Neuron (in vitro differentiated cells): ENCODE measurements around the gene ACER3.
"Not testable (repeated sequence)": the region's sequence is repeated elsewhere in the genome, so short reads cannot be mapped to it uniquely, and the experiment has no call there.

ENCODE experiments used
- H2AFZ ChIP-seq: one replicate; pipeline ENCODE4 v1.6.1; 2013; ENCODE audit warnings: low read depth, mild to moderate bottlenecking, inconsistent platforms, low read length, moderate library complexity
- H3K27me3 ChIP-seq: one replicate; pipeline ENCODE4 v1.6.1; 2013; ENCODE audit warnings: low read length; ENCODE audit not compliant: insufficient read depth
- H3K36me3 ChIP-seq: one replicate; pipeline ENCODE4 v1.6.1; 2013; ENCODE audit warnings: low read length; ENCODE audit not compliant: insufficient read depth
- H3K4me1 ChIP-seq: one replicate; pipeline ENCODE4 v1.6.1; 2013; ENCODE audit warnings: low read length; ENCODE audit not compliant: insufficient read depth
- H3K4me3 ChIP-seq: 2 replicates; pipeline ENCODE4 v1.5.1; 2013; ENCODE audit warnings: mild to moderate bottlenecking, low read length, moderate library complexity
- H3K9me3 ChIP-seq: one replicate; pipeline ENCODE4 v1.6.1; 2013; ENCODE audit warnings: low read length

ACER3 gene

DNA sequence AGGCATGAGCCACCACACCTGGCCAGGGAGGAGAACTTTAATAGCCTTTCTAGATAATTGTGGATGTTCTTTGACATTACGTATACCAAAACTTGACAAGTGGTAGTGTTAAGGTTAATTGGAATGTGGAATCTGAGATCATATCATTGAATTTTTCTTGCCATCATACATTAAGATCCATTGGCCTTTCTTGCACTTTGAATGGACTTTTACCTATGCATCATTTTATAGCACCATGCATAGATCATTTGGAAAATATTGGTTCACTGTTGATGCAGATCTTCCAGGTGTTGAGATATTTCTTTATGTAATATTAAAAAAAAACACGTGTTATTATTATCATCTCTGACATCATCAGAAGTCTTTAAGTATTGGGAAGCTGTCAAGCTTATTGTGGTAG is 36.5 kb downstream of the ACER3 start:
- no peak overlapping the region for H2AFZ ChIP-seq
- peaks cover 10% of the 10 kb centered on the region for H3K4me1 ChIP-seq
- peaks cover 2% of the 10 kb centered on the region for H3K9me3 ChIP-seq
- H3K36me3 ChIP-seq: peaks cover 10% of the 10 kb centered on the region
- no peaks in the 10 kb centered on the region for H3K27me3 ChIP-seq
- no peak overlapping the region for H3K4me3 ChIP-seq

DNA sequence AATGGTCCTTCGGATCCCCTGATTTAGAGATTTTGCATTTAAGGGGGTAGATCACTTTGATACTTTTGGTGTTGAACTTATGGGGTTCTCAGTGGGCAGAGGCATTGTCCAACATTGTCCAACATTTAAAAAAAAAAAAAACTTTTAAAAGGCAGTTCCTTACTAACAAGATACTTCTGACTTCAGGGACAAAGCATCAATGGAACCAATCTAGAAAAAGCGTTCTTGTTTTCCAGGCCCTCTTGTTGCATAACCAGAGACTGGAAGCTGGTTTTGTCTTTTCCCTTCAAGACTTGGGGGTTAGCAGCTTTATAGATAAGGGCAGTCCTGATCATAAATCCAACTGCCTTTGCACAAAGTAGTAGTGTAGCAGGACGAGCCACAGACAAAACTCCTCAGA is 40.4 kb downstream of the ACER3 start:
- H2AFZ ChIP-seq: no peak overlapping the region
- no peak overlapping the region for H3K4me3 ChIP-seq
- H3K4me1 ChIP-seq: peaks cover 12% of the 10 kb centered on the region
- H3K9me3 ChIP-seq: peaks cover 5% of the 10 kb centered on the region
- H3K36me3 ChIP-seq: peaks cover 8% of the 10 kb centered on the region
- no peaks in the 10 kb centered on the region for H3K27me3 ChIP-seq

DNA sequence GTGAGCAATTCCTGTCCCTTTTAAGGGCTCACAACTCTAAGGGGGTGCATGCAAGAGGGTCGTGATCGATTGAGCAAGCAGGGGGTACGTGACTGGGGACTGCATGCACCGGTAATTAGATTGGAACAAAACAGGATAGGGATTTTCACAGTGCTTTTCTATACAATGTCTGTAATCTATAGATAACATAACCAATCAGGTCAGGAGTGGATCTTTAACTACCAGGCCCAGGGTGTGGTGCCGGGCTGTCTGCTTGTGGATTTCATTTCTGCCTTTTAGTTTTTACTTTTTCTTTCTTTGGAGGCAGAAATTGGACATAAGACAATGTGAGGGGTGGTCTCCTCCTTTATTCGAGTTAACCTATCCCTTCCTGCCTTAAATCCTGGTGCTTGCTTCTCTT is 40.9 kb downstream of the ACER3 start:
- not testable (repeated sequence) for H3K27me3 ChIP-seq, H3K4me3 ChIP-seq, H3K36me3 ChIP-seq, H2AFZ ChIP-seq, H3K9me3 ChIP-seq
- peaks cover 12% of the 10 kb centered on the region for H3K4me1 ChIP-seq

DNA sequence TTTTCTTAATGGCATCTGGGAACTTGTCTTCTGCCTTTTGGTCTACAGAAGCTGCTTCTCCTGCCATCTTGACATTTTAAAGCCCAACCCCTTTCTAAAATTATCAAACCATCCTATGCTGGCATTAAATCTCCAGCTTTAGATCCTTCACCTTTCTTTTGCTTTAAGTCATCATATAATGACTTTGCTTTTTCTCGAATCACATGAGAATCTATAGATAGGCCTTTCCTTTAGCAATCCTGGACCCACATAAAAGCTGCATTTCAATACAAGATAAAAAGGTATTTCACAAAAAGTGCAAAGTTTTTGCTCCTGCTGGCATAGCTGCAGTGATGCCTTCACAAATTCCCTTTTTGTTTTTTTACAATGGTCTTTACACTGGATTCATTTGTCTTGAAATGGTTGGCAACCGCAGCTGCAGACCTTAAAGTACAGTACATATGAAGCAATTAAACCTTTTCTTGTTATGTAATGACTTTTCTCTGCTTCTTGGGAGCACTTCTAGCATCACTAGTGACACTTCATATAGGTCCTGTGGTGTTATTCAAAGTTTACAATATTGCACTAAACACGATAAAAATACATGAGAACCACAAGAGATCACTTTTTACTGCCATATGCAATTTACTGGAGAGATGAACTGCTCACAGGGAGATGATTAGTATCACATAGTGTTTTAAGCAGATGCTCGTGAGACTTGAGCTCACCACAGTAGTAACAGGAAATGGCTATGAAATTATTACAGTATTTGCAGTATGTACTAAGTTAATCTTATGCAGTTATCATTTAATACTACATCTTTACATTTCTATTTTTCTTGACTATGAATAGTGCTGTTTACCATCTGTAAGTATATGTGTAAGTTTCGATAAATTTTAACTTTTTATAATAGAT is 41.6 kb downstream of the ACER3 start:
- Histone ChIP-seq H3K9me3 (peaks cover 7% of the 10 kb centered on the region), H3K4me3 (no peak overlapping the region), H3K36me3 (peaks cover 8% of the 10 kb centered on the region), H3K27me3 (no peaks in the 10 kb centered on the region), H3K4me1 (peaks cover 12% of the 10 kb centered on the region), H2AFZ (no peak overlapping the region)

DNA sequence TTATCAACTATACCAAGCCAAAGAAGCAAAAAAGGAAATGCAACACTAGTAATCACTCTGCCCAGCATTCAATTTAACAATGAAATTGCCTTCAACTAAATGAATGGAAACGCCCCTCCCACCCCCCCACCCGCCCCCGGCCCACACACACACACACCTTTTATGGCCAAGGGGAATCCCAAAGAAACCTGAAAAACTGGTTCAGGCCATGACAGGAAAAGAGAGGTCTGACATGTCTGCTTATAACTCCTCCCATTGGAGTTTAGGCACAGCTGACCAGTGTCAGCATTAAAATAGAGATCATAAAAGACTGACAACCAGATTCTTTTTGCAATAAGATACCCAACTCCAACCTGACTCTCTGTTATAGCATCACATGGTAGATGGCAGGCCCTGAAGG is 42.6 kb downstream of the ACER3 start:
- H3K27me3 ChIP-seq: no peaks in the 10 kb centered on the region
- H3K4me1 ChIP-seq: peaks cover 12% of the 10 kb centered on the region
- H2AFZ ChIP-seq: no peak overlapping the region
- H3K4me3 ChIP-seq: no peak overlapping the region
- H3K36me3 ChIP-seq: peaks cover 8% of the 10 kb centered on the region
- H3K9me3 ChIP-seq: peaks cover 7% of the 10 kb centered on the region

DNA sequence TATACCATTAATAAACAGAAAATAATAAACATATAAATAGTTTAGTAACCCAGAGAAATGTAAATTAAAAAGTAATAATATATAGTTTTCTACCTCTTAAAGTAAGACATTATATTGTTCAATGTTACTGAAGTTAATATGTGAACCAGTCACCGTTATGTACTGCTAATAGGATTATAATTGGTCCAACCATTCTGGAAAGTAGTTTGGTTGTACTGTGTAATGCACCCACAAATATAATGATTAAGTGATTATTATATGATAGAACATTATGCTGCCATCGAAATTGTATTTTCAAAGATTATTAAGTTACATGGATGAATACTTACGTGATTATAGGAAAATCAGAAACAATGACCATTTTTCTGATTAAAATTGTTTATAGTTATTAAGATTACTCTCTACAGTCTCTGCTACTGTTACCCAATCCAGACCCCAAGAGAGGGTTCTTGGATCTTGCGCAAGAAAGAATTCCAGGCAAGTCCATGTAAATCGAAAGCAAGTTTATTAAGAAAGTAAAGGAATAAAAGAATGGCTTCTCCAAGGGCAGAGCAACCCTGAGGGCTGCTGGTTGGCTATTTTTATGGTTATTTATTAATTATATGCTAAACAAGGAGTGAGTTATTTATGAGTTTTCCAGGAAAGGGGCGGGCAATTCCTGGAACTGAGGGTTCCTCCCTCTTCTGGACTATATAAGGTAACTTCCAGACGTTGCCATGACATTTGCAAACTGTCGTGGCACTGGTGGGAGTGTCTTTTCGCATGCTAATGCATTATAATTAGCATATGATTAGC is 50.1 kb downstream of the ACER3 start:
- Histone ChIP-seq H3K36me3 (no peaks in the 10 kb centered on the region), H3K4me1 (peaks cover 25% of the 10 kb centered on the region), H2AFZ (no peak overlapping the region), H3K27me3 (no peaks in the 10 kb centered on the region), H3K9me3 (peaks cover 7% of the 10 kb centered on the region), H3K4me3 (no peak overlapping the region)

DNA sequence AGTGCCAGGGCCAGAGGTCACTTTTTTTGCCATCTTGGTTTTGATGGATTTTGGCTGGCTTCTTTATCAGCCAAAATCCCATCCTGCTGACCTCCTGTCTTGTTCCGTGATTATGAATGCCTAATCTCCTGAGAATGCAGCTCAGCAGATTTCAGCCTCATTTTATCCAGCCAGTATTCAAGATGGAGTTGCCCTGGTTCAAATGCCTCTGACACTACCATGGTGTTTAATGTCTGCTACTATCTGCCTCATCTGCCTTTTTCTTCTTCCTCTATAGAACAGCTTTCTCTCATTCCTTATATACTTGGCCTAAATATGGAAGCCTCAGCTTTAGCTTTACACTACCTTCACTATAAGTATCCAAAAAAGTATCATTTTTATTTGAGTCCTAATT is 50.7 kb downstream of the ACER3 start:
- H3K4me1 ChIP-seq: peaks cover 25% of the 10 kb centered on the region
- H3K4me3 ChIP-seq: no peak overlapping the region
- peaks cover under 1% of the 10 kb centered on the region for H3K9me3 ChIP-seq
- no peak overlapping the region for H2AFZ ChIP-seq
- H3K36me3 ChIP-seq: no peaks in the 10 kb centered on the region
- no peaks in the 10 kb centered on the region for H3K27me3 ChIP-seq

DNA sequence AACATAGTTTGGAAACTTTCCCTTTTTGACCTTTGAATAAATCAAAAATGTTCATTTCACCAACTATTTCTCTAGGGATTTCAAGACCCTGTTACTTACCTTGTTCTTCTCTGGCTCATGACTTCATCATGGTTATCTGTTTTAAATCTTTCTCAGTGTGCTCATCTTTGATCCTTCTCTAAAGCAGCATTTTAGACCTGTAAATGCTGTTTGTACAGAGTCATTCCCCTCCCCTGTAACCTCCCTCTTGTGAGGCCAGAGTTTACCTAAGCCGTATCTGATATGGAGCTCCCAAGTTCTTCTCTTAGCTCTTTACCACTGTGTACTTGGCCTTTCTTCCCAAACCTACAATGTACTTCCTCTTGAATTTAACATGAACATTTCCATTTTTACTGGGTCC is 56.0 kb downstream of the ACER3 start:
- no peak overlapping the region for H2AFZ ChIP-seq
- H3K4me1 ChIP-seq: peaks cover 28% of the 10 kb centered on the region
- no peaks in the 10 kb centered on the region for H3K9me3 ChIP-seq
- no peaks in the 10 kb centered on the region for H3K36me3 ChIP-seq
- H3K27me3 ChIP-seq: no peaks in the 10 kb centered on the region
- no peak overlapping the region for H3K4me3 ChIP-seq

DNA sequence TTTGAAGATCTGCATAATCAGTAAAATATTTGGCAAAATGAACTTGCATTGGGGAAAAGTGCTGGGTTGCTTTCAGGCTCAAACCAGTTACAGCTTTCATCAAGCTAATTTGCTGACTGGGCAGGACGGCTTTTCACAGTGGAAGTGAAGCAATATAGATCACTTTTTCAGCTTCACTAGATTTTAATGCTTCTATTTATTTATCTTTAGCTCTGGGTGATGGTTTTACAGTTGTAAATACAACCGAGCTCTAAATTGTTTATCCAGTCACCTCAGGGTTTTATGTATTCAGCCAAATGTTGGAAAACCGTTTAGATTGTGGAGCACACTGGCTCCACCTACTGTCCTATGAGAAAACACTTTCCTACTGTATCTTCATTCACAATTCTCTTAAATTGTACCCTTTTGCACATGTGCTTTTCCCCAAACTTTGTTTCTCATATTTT is 58.2 kb downstream of the ACER3 start:
- Histone ChIP-seq H3K4me3 (no peak overlapping the region), H3K36me3 (no peaks in the 10 kb centered on the region), H3K27me3 (no peaks in the 10 kb centered on the region), H3K9me3 (no peaks in the 10 kb centered on the region), H3K4me1 (peaks cover 17% of the 10 kb centered on the region), H2AFZ (no peak overlapping the region)

DNA sequence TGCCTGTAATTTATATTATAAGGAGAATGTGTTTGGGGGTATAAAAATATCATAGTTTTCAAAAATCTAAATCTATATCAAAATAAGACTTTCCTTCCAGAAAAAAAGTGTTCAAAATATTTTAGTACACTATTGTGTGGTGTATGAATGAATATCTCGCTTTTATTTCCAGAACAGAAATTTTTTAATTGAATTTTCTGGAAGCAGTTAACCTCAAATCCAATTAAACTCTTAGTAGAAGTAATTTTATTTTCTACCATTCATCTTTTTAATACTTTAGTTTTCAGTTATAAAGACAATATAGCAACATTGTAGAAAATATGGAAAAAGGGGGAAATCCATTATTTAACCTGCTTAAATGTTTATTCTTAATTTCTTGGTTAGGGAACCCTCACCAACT is 58.7 kb downstream of the ACER3 start:
- Histone ChIP-seq H3K36me3 (no peaks in the 10 kb centered on the region), H3K4me3 (no peak overlapping the region), H3K27me3 (no peaks in the 10 kb centered on the region)

DNA sequence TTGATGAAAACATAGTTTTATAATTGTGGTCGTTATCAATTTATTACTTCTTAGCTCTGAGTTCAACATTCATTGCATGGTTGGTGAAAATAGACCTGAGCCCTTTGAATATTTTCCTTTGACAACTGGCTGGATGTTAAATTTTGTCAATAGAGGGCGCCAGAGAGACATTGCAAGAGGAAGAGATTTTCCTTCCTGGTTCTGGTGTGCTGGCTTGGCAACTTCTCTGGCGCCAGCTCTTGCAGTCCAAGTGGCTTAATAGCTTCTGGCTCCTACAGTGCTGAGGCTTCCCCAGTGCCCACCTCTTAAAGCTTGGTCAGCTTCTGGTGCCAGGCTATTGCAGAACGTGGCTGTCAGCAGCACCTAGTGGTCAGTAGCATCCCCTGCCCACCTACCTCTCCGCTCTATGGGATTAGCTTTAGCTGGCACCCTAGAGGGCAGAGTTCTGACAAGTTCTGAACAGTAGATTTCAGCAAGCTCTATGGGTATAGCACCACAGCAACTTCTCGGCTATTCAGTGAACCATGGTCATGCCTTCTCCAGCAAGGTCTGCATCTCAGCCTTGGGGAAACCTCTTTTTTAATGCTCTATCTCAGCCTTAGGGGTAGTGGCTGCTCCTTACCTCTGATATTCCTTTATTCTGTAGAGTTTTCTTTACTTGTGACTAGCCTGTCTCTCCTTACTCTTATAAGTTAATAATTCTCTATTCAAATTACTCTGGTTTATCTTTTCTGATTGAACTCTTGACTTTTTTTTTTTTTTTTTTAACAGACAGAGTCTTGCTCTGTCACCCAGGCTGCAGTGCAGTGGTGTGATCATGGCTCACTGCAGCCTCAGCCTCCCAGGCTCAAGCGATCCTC is 59.4 kb downstream of the ACER3 start:
- Histone ChIP-seq H3K36me3 (no peaks in the 10 kb centered on the region), H2AFZ (no peak overlapping the region), H3K27me3 (no peaks in the 10 kb centered on the region), H3K4me1 (peaks cover 17% of the 10 kb centered on the region), H3K4me3 (no peak overlapping the region), H3K9me3 (no peaks in the 10 kb centered on the region)

More for the DNA sequence above, 58.7 kb downstream of the ACER3 start:
- H3K4me1 ChIP-seq: peaks cover 17% of the 10 kb centered on the region
- no peaks in the 10 kb centered on the region for H3K9me3 ChIP-seq
- no peak overlapping the region for H2AFZ ChIP-seq

DNA sequence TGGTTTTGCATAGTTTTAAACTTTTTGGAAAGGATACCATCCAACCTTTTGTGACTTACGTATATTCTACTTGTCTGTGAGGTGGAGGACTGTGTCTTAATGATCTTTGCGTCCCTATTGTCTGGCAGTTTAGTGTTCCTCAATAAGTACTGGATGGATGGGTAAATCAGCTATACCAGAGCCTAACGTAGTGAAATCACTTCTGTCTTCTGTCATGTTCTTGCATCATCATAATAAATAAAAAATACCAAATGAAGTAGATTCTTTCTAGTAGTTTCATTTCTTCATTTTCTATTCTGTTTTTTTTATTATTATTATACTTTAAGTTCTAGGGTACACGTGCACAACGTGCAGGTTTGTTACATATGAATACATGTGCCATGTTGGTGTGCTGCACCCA is 66.4 kb downstream of the ACER3 start:
- no peak overlapping the region for H3K4me3 ChIP-seq
- no peak overlapping the region for H2AFZ ChIP-seq
- H3K4me1 ChIP-seq: no peaks in the 10 kb centered on the region
- H3K27me3 ChIP-seq: no peaks in the 10 kb centered on the region
- peaks cover 3% of the 10 kb centered on the region for H3K9me3 ChIP-seq
- peaks cover 10% of the 10 kb centered on the region for H3K36me3 ChIP-seq

DNA sequence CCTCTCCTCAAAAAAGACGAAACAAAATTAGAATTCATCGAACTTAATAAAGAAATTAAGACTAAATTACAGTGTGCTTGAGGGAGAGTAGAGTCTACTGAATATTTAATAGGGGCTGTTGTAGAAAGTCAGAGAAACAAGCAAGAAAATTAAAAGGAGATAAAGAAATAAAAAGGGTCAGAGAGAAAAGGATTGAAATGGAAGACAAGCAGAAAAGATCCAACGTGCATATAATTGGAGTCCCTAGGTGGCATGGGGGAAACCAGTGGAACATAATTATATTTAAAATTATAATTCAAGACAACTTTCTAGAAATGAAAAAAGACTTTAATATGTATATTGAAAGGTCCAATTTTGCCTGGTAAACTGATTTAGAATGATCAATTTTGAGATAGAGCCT is 74.3 kb downstream of the ACER3 start:
- H3K9me3 ChIP-seq: peaks cover 15% of the 10 kb centered on the region
- H3K36me3 ChIP-seq: peaks cover 19% of the 10 kb centered on the region
- H3K4me1 ChIP-seq: no peaks in the 10 kb centered on the region
- no peak overlapping the region for H2AFZ ChIP-seq
- no peak overlapping the region for H3K4me3 ChIP-seq
- H3K27me3 ChIP-seq: no peaks in the 10 kb centered on the region
